AG04450 (cell line): Measurements from ENCODE around the gene NR2E3. TPM values are rescaled to one million over a fixed set of nuclear protein-coding genes. Genes with fewer than 3 reads are reported as not detected.

ENCODE experiments used
- CTCF ChIA-PET: fragments of 300-600, 350-600 bp; formaldehyde crosslinking; extraction: SDS; loops from one replicate; lab custom pipeline; 2022; ENCODE audit warnings: antibody characterized with exemption, inconsistent platforms; lab: Charles Lee
- POLR2A ChIA-PET: fragments of 350-600 bp; formaldehyde crosslinking; extraction: SDS; loops from one replicate; lab custom pipeline; 2021; ENCODE audit warnings: antibody characterized with exemption, inconsistent platforms; lab: Yijun Ruan, JAX
- DNase-seq: peaks from one replicate; pipeline ENCODE4 v3.0.0-alpha.2; 2011; ENCODE audit warnings: low read depth, low spot score
- H3K27ac ChIP-seq: one replicate; pipeline ENCODE4 v1.5.1; 2012; ENCODE audit warnings: low read depth, low read length, control low read depth
- H3K27me3 ChIP-seq: one replicate; pipeline ENCODE4 v1.6.0; 2012; ENCODE audit warnings: low read length; ENCODE audit not compliant: control insufficient read depth, insufficient read depth
- H3K4me3 ChIP-seq: 2 replicates; pipeline ENCODE4 v1.5.1; 2011; ENCODE audit warnings: mild to moderate bottlenecking, low read depth, low read length, control low read depth
- H3K9me3 ChIP-seq: 2 replicates; pipeline ENCODE4 v1.5.1; 2012; ENCODE audit warnings: low read length; ENCODE audit not compliant: control insufficient read depth, insufficient read depth
- polyA plus RNA-seq: library from polyadenylated mRNA; depleted of rRNA; stranded (reverse); fragments of >200 nt; gene quantifications from 2 replicates; pipeline ENCODE4 v1.2.3, GENCODE V29; 2011
- TF ChIP-seq, protein P1 (sequence below): IDR thresholded peaks from 2 replicates; pipeline ENCODE4 v1.5.1; 2011; ENCODE audit warnings: low read depth, low read length, control low read depth, inconsistent platforms

NR2E3 gene
- polyA plus RNA-seq, 1 experiment, result 0.16 TPM

DNA sequence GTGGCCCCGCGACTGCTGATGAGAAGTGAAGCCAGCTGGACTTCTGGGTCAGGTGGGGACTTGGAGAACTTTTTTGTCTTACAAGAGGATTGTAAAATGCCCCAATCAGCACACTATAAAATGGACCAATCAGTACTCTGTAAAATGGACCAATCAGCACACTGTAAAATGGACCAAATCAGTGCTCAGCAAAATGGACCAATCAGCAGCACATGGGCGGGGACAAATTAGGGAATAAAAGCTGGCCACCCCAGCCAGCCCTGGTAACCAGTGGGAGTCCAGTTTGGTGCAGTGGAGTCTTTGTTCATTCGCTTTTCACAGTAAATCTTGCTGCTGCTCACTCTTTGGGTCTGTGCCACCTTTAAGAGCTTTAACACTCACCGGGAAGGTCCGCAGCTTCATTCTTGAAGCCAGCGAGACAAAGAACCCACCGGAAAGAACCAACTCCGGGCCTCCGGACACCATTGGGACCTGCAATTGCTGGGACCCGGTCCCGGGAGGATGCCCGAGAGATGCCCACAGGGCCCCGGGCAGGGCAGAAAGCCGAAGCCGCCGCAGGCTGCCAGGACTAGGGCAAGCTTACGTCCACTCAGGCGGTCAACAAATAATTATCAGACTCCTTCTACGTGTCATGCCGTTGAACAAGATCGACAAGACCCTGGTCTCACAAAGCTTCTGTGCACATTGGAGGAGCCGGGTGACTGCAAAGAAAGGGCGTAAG, 8.3 kb upstream of the NR2E3 start:
- TF ChIP-seq, protein P1, sequence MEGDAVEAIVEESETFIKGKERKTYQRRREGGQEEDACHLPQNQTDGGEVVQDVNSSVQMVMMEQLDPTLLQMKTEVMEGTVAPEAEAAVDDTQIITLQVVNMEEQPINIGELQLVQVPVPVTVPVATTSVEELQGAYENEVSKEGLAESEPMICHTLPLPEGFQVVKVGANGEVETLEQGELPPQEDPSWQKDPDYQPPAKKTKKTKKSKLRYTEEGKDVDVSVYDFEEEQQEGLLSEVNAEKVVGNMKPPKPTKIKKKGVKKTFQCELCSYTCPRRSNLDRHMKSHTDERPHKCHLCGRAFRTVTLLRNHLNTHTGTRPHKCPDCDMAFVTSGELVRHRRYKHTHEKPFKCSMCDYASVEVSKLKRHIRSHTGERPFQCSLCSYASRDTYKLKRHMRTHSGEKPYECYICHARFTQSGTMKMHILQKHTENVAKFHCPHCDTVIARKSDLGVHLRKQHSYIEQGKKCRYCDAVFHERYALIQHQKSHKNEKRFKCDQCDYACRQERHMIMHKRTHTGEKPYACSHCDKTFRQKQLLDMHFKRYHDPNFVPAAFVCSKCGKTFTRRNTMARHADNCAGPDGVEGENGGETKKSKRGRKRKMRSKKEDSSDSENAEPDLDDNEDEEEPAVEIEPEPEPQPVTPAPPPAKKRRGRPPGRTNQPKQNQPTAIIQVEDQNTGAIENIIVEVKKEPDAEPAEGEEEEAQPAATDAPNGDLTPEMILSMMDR, result no peak
- H3K27ac ChIP-seq, result no peak overlapping the region
- H3K27me3 ChIP-seq, result no peaks in the 10 kb centered on the region
- CTCF ChIA-PET, result interaction anchor here (0.5 to 4.8 kb wide), 25 partner anchors 15 to 1045 kb away, joined by 3 to 75 read pairs (median 5); partner anchors contain the start of gene LRRC49
- no peak overlapping the region for H3K4me3 ChIP-seq
- POLR2A ChIA-PET, result no interaction called here
- H3K9me3 ChIP-seq, result no peaks in the 10 kb centered on the region; the same call in 1 of the 2 replicates
- DNase-seq, result no peak

DNA sequence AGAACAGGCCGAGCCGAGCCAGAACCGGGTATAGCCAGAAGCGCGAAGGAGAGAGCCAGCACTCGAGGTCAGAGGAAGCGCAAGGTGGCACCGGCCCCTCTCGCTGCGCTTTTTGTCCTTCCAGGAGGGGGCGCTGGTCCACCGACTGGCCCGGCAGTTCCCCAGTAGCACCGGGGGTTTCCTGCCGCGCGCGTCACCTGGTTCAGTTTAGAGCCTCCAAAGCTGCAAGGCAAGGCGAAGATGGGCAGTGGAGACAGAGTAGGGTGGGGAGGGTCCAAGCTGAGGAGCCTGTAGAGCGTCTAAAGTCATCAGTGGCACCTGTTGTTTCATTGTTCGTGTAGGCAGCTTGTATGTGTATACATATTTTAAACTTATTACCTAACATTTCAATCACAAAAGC, 7.6 kb upstream of the NR2E3 start:
- H3K4me3 ChIP-seq, result no peak overlapping the region
- H3K27me3 ChIP-seq, result no peaks in the 10 kb centered on the region
- H3K9me3 ChIP-seq, result no peaks in the 10 kb centered on the region; the same call in 1 of the 2 replicates
- DNase-seq, result no peak
- TF ChIP-seq, protein P1, result peak; percentile 33; the same call in 1 of the 2 replicates
- H3K27ac ChIP-seq, result no peak overlapping the region
- ChIA-PET POLR2A (no interaction called here), CTCF (interaction anchor here (0.5 to 4.8 kb wide), 5 partner anchors 49 to 828 kb away, joined by 3 to 75 read pairs (median 17); no protein-coding TSS in a partner anchor)

DNA sequence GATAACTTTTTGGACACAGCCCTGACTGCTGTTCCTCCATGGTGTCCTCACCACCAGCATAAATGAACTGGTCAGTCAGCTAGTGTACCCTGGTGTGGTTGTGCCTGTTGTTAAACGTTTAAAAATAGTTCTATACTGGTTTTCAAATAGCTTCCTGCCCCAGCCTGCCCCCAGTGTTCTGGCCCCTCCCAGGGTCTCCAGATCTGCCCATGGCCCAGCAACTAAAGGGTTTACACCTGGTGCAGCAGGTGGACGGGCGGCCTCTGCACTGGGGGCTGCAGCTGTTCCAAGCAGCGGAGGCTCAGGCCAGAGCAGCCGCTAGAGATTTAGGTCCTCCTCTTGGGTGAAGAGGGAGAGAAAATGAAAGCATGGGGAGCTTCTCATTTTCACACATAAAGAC, 6.1 kb upstream of the NR2E3 start:
- Histone ChIP-seq H3K4me3 (no peak overlapping the region), H3K9me3 (no peaks in the 10 kb centered on the region; the same call in 1 of the 2 replicates), H3K27ac (no peak overlapping the region), H3K27me3 (no peaks in the 10 kb centered on the region)
- TF ChIP-seq, protein P1, result no peak
- ChIA-PET CTCF (interaction anchor here (1.0 to 4.8 kb wide), 3 partner anchors 60 to 353 kb away, joined by 3 to 75 read pairs (median 7); no protein-coding TSS in a partner anchor), POLR2A (no interaction called here)
- no peak for DNase-seq

DNA sequence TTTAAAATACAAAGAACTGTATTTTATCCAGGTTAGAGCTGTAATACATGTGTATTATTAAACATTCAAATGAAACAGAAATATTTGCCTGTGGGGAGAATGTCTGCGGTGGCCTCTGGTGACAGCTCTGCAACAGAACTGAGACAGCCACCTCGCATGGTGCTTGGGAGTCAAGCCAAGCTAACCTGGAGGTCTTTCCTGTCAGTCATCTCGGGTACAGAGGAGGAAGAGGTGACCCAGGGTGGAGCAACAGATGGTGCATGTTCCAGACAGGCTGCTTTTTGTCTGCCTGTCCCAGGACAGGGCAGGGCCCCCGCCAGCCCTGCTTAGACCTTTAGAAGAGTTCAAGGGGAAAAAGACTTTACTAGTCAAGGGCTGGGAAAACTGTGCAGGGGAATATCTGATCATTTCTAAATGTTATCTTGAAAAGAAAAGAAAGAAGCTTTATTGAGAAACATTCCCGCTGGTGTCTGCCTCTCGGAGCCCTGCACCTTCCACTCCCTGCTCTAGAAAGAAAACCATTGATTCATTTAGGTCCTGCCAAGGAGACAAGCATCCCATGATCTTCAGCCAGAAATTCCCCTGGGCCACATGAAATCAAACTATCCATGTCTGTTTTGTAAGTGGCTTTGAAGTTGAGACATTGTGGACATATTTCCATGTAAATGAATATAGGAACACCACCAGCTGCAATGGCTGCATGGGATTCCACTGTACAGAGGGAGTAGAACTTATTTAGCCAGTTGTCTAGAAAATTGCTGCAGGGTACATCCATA, 5.5 kb upstream of the NR2E3 start:
- Histone ChIP-seq H3K4me3 (no peak overlapping the region), H3K9me3 (no peaks in the 10 kb centered on the region; the same call in 1 of the 2 replicates), H3K27me3 (no peaks in the 10 kb centered on the region), H3K27ac (no peak overlapping the region)
- ChIA-PET POLR2A (no interaction called here), CTCF (interaction anchor here (0.7 to 4.8 kb wide), 5 partner anchors 52 to 352 kb away, joined by 3 to 75 read pairs (median 4); no protein-coding TSS in a partner anchor)
- no peak for DNase-seq
- TF ChIP-seq, protein P1, result no peak
